Astrocyte (in vitro differentiated cells and primary cell): ENCODE measurements around the gene ZFHX3. TPM values are rescaled to one million over a fixed set of nuclear protein-coding genes. Genes with fewer than 3 reads are reported as not detected.

ENCODE experiments used
- DNase-seq: peaks from one replicate; pipeline ENCODE4 v3.0.0-alpha.2; 2010; ENCODE audit warnings: low read depth
- FAIRE-seq: peaks from 2 replicates; lab custom pipeline; 2011; peaks lifted over from hg19 to GRCh38; lab: Jason Lieb, UNC
- H2AFZ ChIP-seq: 2 replicates; pipeline ENCODE4 v1.6.0; 2012; ENCODE audit warnings: low read depth, low read length, inconsistent platforms
- H3K27ac ChIP-seq: 2 replicates; pipeline ENCODE4 v1.5.1; 2011; ENCODE audit warnings: low read depth, low read length, inconsistent platforms
- H3K27me3 ChIP-seq: 2 replicates; pipeline ENCODE4 v1.6.0; 2011; ENCODE audit warnings: low read length, inconsistent platforms; ENCODE audit not compliant: insufficient read depth
- H3K36me3 ChIP-seq: 2 replicates; pipeline ENCODE4 v1.5.1; 2011; ENCODE audit warnings: low read length, inconsistent platforms; ENCODE audit not compliant: insufficient read depth
- H3K4me1 ChIP-seq: 2 replicates; pipeline ENCODE4 v1.5.1; 2011; ENCODE audit warnings: low read length, inconsistent platforms; ENCODE audit not compliant: insufficient read depth
- H3K4me2 ChIP-seq: 2 replicates; pipeline ENCODE4 v1.6.0; 2012; ENCODE audit warnings: low read length, inconsistent platforms
- H3K4me3 ChIP-seq: 2 replicates; pipeline ENCODE4 v1.5.1; 2011; ENCODE audit warnings: low read depth, mild to moderate bottlenecking, low read length, inconsistent platforms; ENCODE audit not compliant: insufficient read depth
- H3K79me2 ChIP-seq: 2 replicates; pipeline ENCODE4 v1.6.0; 2012; ENCODE audit warnings: mild to moderate bottlenecking, low read length, inconsistent platforms; ENCODE audit not compliant: insufficient read depth
- H3K9ac ChIP-seq: 2 replicates; pipeline ENCODE4 v1.6.0; 2012; ENCODE audit warnings: mild to moderate bottlenecking, low read length, inconsistent platforms
- H3K9me3 ChIP-seq: 2 replicates; pipeline ENCODE4 v1.5.1; 2012; ENCODE audit warnings: low read depth, mild to moderate bottlenecking, low read length, inconsistent platforms; ENCODE audit not compliant: insufficient read depth
- H4K20me1 ChIP-seq: 2 replicates; pipeline ENCODE4 v1.6.0; 2012; ENCODE audit warnings: low read length, inconsistent platforms; ENCODE audit not compliant: insufficient read depth
- H3K27ac Mint-ChIP-seq: one replicate; pipeline ENCODE4 v1.8.0; 2021; ENCODE audit warnings: mild to moderate bottlenecking, mixed read lengths; ENCODE audit not compliant: unreplicated experiment
- H3K27me3 Mint-ChIP-seq: one replicate; pipeline ENCODE4 v1.8.0; 2021; ENCODE audit warnings: low read depth, mixed read lengths; ENCODE audit not compliant: unreplicated experiment
- H3K36me3 Mint-ChIP-seq: one replicate; pipeline ENCODE4 v1.8.0; 2021; ENCODE audit warnings: low read depth, mixed read lengths; ENCODE audit not compliant: unreplicated experiment
- H3K4me1 Mint-ChIP-seq: one replicate; pipeline ENCODE4 v1.8.0; 2021; ENCODE audit warnings: low read depth, mixed read lengths; ENCODE audit not compliant: unreplicated experiment
- H3K4me3 Mint-ChIP-seq: one replicate; pipeline ENCODE4 v1.8.0; 2021; ENCODE audit warnings: mild to moderate bottlenecking, moderate library complexity, mixed read lengths; ENCODE audit not compliant: unreplicated experiment
- H3K9me3 Mint-ChIP-seq: one replicate; pipeline ENCODE4 v1.8.0; 2021; ENCODE audit warnings: mild to moderate bottlenecking, mixed read lengths; ENCODE audit not compliant: unreplicated experiment
- CTCF ChIP-seq: IDR thresholded peaks from 2 replicates; pipeline ENCODE4 v1.5.1; 2011; ENCODE audit warnings: low read depth, mild to moderate bottlenecking, inconsistent platforms, low read length, moderate library complexity; ENCODE audit not compliant: insufficient read depth
- EZH2 ChIP-seq: IDR thresholded peaks from 2 replicates; pipeline ENCODE4 v1.6.1; 2012; ENCODE audit warnings: mild to moderate bottlenecking, low read length, inconsistent platforms; ENCODE audit not compliant: insufficient read depth
- total RNA-seq: library from RNA; stranded (reverse); gene quantifications from 2 replicates; pipeline ENCODE4 v1.2.1, GENCODE V29; 2021

ZFHX3 gene
- total RNA-seq, 1 donor from 2014 or later = 19.7 TPM

- no peak overlapping the region for H2AFZ ChIP-seq
- Mint-ChIP-seq H3K27ac (no peak overlapping the region), H3K27me3 (no peaks in the 10 kb centered on the region), H3K4me3 (no peak overlapping the region), H3K36me3 (peaks cover 5% of the 10 kb centered on the region), H3K9me3 (no peaks in the 10 kb centered on the region), H3K4me1 (peaks cover 44% of the 10 kb centered on the region)
- peaks cover 27% of the 10 kb centered on the region for H3K4me1 ChIP-seq
- H4K20me1 ChIP-seq = peaks cover 44% of the 10 kb centered on the region
- H3K79me2 ChIP-seq = peaks cover 95% of the 10 kb centered on the region
- H3K9me3 ChIP-seq = no peaks in the 10 kb centered on the region
- no peak overlapping the region for H3K27ac ChIP-seq
- H3K4me2 ChIP-seq = no peak overlapping the region
- H3K9ac ChIP-seq = no peak overlapping the region
- DNase-seq = no peak
- no peaks in the 10 kb centered on the region for H3K36me3 ChIP-seq
- no peak for FAIRE-seq
- no peaks in the 10 kb centered on the region for H3K27me3 ChIP-seq
- H3K4me3 ChIP-seq = no peak overlapping the region
- TF ChIP-seq CTCF (no peak), EZH2 (no peak)
Measured at GRCh38 chr16:73042807-73043206, 5.1 kb downstream of the ZFHX3 start.

- FAIRE-seq = no peak
- H2AFZ ChIP-seq = no peak overlapping the region
- no peak overlapping the region for H3K27ac Mint-ChIP-seq
- no peak overlapping the region for H3K9ac ChIP-seq
- H3K27me3 Mint-ChIP-seq = no peaks in the 10 kb centered on the region
- no peaks in the 10 kb centered on the region for H3K9me3 ChIP-seq
- TF ChIP-seq EZH2 (no peak), CTCF (no peak)
- H3K4me3 Mint-ChIP-seq = no peak overlapping the region
- H3K4me3 ChIP-seq = no peak overlapping the region
- H3K4me2 ChIP-seq = no peak overlapping the region
- peaks cover 5% of the 10 kb centered on the region for H3K36me3 Mint-ChIP-seq
- no peak for DNase-seq
- H3K4me1 Mint-ChIP-seq = peaks cover 47% of the 10 kb centered on the region
- no peaks in the 10 kb centered on the region for H3K36me3 ChIP-seq
- H3K27me3 ChIP-seq = no peaks in the 10 kb centered on the region
- no peak overlapping the region for H3K27ac ChIP-seq
- peaks cover 54% of the 10 kb centered on the region for H4K20me1 ChIP-seq
- peaks cover 28% of the 10 kb centered on the region for H3K4me1 ChIP-seq
- no peaks in the 10 kb centered on the region for H3K9me3 Mint-ChIP-seq
- peaks cover 97% of the 10 kb centered on the region for H3K79me2 ChIP-seq
Measured at GRCh38 chr16:73041676-73042075, 6.3 kb downstream of the ZFHX3 start.

GRCh38 chr16:73040735-73041402, 7.1 kb downstream of the ZFHX3 start:
- Histone ChIP-seq H3K27ac (no peak overlapping the region), H3K79me2 (peaks cover 98% of the 10 kb centered on the region), H3K4me3 (no peak overlapping the region), H3K9me3 (no peaks in the 10 kb centered on the region), H3K36me3 (no peaks in the 10 kb centered on the region), H2AFZ (no peak overlapping the region), H3K9ac (no peak overlapping the region), H3K4me1 (peaks cover 28% of the 10 kb centered on the region), H4K20me1 (peaks cover 57% of the 10 kb centered on the region), H3K4me2 (no peak overlapping the region), H3K27me3 (no peaks in the 10 kb centered on the region)
- TF ChIP-seq EZH2 = no peak
- no peak for TF ChIP-seq CTCF
- Mint-ChIP-seq H3K9me3 (no peaks in the 10 kb centered on the region), H3K4me1 (peaks cover 44% of the 10 kb centered on the region), H3K27ac (no peak overlapping the region), H3K36me3 (peaks cover 5% of the 10 kb centered on the region), H3K4me3 (no peak overlapping the region), H3K27me3 (no peaks in the 10 kb centered on the region)
- no peak for FAIRE-seq
- no peak for DNase-seq
